Lung (tissue), 12 donors: ENCODE results near the gene GRIN3B. TPM values are rescaled to one million over a fixed set of nuclear protein-coding genes. Genes with fewer than 3 reads are reported as not detected.

Experiments
- ATAC-seq: fragments of 200-7000 bp; cut with Tn5 transposase; one replicate; pipeline ENCODE4 v1.9.1; 2020; ENCODE audit warnings: moderate number of reproducible peaks; ENCODE audit not compliant: insufficient read depth, low FRiP score
- DNase-seq, 3 donors: peaks; one replicate each; pipeline ENCODE4 v3.0.0-alpha.2; 2013 to 2017
- H3K27ac ChIP-seq, 2 donors: one replicate each; pipeline ENCODE4 v1.5.1; 2013; ENCODE audit warnings: mild to moderate bottlenecking in 2 of 2, moderate library complexity in 2 of 2, control low read depth in 1 of 2, inconsistent platforms in 1 of 2, low read depth in 1 of 2, low read length in 1 of 2
- H3K27me3 ChIP-seq, 3 donors: one replicate each; pipeline ENCODE4 v1.5.1; 2013; ENCODE audit warnings: low read length in 2 of 3; ENCODE audit not compliant: control insufficient read depth in 3 of 3, insufficient read depth in 3 of 3
- H3K36me3 ChIP-seq, 4 donors: one replicate each; pipeline ENCODE4 v1.5.1; 2013; ENCODE audit warnings: low read length in 4 of 4, mild to moderate bottlenecking in 1 of 4, moderate library complexity in 1 of 4; ENCODE audit not compliant: control insufficient read depth in 4 of 4, insufficient read depth in 4 of 4
- H3K4me1 ChIP-seq, 5 donors: one replicate each; pipeline ENCODE4 v1.5.1; 2013; ENCODE audit warnings: low read length in 5 of 5, mild to moderate bottlenecking in 2 of 5, moderate library complexity in 1 of 5; ENCODE audit not compliant: control insufficient read depth in 5 of 5, insufficient read depth in 5 of 5
- H3K4me3 ChIP-seq: one replicate; pipeline ENCODE4 v1.5.1; 2013; ENCODE audit warnings: mild to moderate bottlenecking, control low read depth, moderate library complexity
- H3K9ac ChIP-seq, 2 donors: one replicate each; pipeline ENCODE4 v1.5.1; 2013; ENCODE audit warnings: low read length in 2 of 2, control low read depth in 1 of 2; ENCODE audit not compliant: insufficient read depth in 1 of 2
- H3K9me3 ChIP-seq, 4 donors: one replicate each; pipeline ENCODE4 v1.5.1; 2013; ENCODE audit warnings: low read length in 3 of 4, mild to moderate bottlenecking in 1 of 4, moderate library complexity in 1 of 4; ENCODE audit not compliant: control insufficient read depth in 4 of 4, insufficient read depth in 3 of 4
- CTCF ChIP-seq: IDR thresholded peaks from 2 replicates; pipeline ENCODE4 v1.5.1; 2012; ENCODE audit warnings: mild to moderate bottlenecking; ENCODE audit errors: control extremely low read depth, extremely low read depth
- WGBS, 2 donors: extraction: QIAGEN DNeasy Blood & Tissue Kit; methylation state at CpG; one replicate each; pipeline ENCODE4 v1.1.7; 2013; 5-methylcytosine and 5-hydroxymethylcytosine counted together
- polyA plus RNA-seq, 2 donors: library from polyadenylated mRNA; stranded (reverse); fragments of 200-250 nt; gene quantifications; one replicate each; pipeline ENCODE4 v1.2.1, GENCODE V29; 2013
- total RNA-seq, 2 donors: library from RNA; depleted of rRNA in 1 of 2; stranded (reverse); fragments of >200 nt in 1 of 2; gene quantifications; one replicate each; pipeline ENCODE4 v1.2.1, GENCODE V29; 2014 to 2021
- donor health status: control.
- donor health status: control.
- donor health status: Bipolar disorder and iron deficiency.
- donor health status: healthy.
- donor health status: DM: yes; HTN: yes; CAD: no.

The GRIN3B gene
- total and polyA plus RNA-seq, 4 donors, result 1.3 to 11.6 (median 2.4) TPM

- Histone ChIP-seq H3K27me3 (no peaks in the 10 kb centered on the region), H3K4me3 (no peak overlapping the region), H3K27ac (no peak overlapping the region), H3K9ac (no peak overlapping the region), H3K4me1 (peaks cover 0 to 27% (median 0%) of the 10 kb centered on the region in 5 donors), H3K36me3 (peaks cover 0 to 36% (median 10%) of the 10 kb centered on the region in 4 donors), H3K9me3 (peaks cover 0 to 2% (median 0%) of the 10 kb centered on the region in 4 donors)
- WGBS, 2 donors, result 82 to 85% methylated on average over 27 of the region's 27 CpGs
- no peak for TF ChIP-seq CTCF
- DNase-seq (no peak), ATAC-seq (no peak)
Measured at GRCh38 chr19:1006711-1007398, 6.6 kb downstream of the GRIN3B start.

- WGBS, 2 donors, result 96 to 98% methylated on average over 68 to 73 of the region's 73 CpGs
- peaks cover 0 to 44% (median 14%) of the 10 kb centered on the region in 4 donors for H3K36me3 ChIP-seq
Measured at GRCh38 chr19:1007399-1008251, 7.4 kb downstream of the GRIN3B start.

GRCh38 chr19:1008268-1009040 lies 8.2 kb downstream of the GRIN3B start:
- peaks cover 3 to 52% (median 17%) of the 10 kb centered on the region in 4 donors for H3K36me3 ChIP-seq
- no peak for DNase-seq
- no peak overlapping the region for H3K4me3 ChIP-seq

More at GRCh38 chr19:1007399-1008251, 7.4 kb downstream of the GRIN3B start:
- Histone ChIP-seq H3K4me1 (peaks cover 0 to 27% (median 0%) of the 10 kb centered on the region in 5 donors), H3K9ac (no peak overlapping the region), H3K9me3 (peaks cover 0 to 2% (median 0%) of the 10 kb centered on the region in 4 donors), H3K4me3 (no peak overlapping the region), H3K27ac (no peak overlapping the region), H3K27me3 (no peaks in the 10 kb centered on the region)
- no peak for TF ChIP-seq CTCF
- ATAC-seq, result no peak
- DNase-seq, result no peak

More at GRCh38 chr19:1008268-1009040, 8.2 kb downstream of the GRIN3B start:
- H3K27ac ChIP-seq, result no peak overlapping the region
- TF ChIP-seq CTCF, result no peak
- ATAC-seq, result no peak
- peaks cover 0 to 27% (median 0%) of the 10 kb centered on the region in 5 donors for H3K4me1 ChIP-seq
- H3K27me3 ChIP-seq, result no peaks in the 10 kb centered on the region
- 93 to 95% methylated on average over 44 to 45 of the region's 45 CpGs for WGBS, 2 donors
- H3K9ac ChIP-seq, result no peak overlapping the region
- peaks cover 0 to 2% (median 0%) of the 10 kb centered on the region in 4 donors for H3K9me3 ChIP-seq
